Measurements from ENCODE around the gene PADI4.

Gene PADI4

GRCh38 chr1:17286646-17287045 is 21.4 kb upstream of the PADI4 start:
- DNase-seq (ENCODE audit: low read depth): no peak

GRCh38 chr1:17287130-17287776 is 20.7 kb upstream of the PADI4 start:
- no peak for DNase-seq (ENCODE audit: low read depth)

GRCh38 chr1:17289721-17290120 is 18.3 kb upstream of the PADI4 start:
- DNase-seq (ENCODE audit: low read depth): no peak

GRCh38 chr1:17290553-17290952 is 17.4 kb upstream of the PADI4 start:
- no peak for DNase-seq (ENCODE audit: low read depth)

GRCh38 chr1:17292299-17293160 is 15.5 kb upstream of the PADI4 start:
- DNase-seq (ENCODE audit: low read depth): no peak

GRCh38 chr1:17293681-17294425 is 14.1 kb upstream of the PADI4 start:
- no peak for DNase-seq (ENCODE audit: low read depth)

GRCh38 chr1:17295292-17295691 is 12.7 kb upstream of the PADI4 start:
- no peak for DNase-seq (ENCODE audit: low read depth)

- no peak for DNase-seq (ENCODE audit: low read depth)
Observed at GRCh38 chr1:17296086-17296485, 11.9 kb upstream of the PADI4 start.

GRCh38 chr1:17297991-17298390 is 10.0 kb upstream of the PADI4 start:
- no peak for DNase-seq (ENCODE audit: low read depth)

GRCh38 chr1:17301767-17302166 is 6.2 kb upstream of the PADI4 start:
- DNase-seq (ENCODE audit: low read depth): no peak

- DNase-seq (ENCODE audit: low read depth): no peak
Observed at GRCh38 chr1:17304151-17304825, 3.7 kb upstream of the PADI4 start.

GRCh38 chr1:17304826-17305175 is 3.2 kb upstream of the PADI4 start:
- DNase-seq (ENCODE audit: low read depth): no peak

GRCh38 chr1:17305576-17306095 is 2.4 kb upstream of the PADI4 start:
- no peak for DNase-seq (ENCODE audit: low read depth)

- DNase-seq (ENCODE audit: low read depth): no peak
Observed at GRCh38 chr1:17306407-17306806, 1.6 kb upstream of the PADI4 start.

GRCh38 chr1:17306921-17307320 is 1.1 kb upstream of the PADI4 start:
- DNase-seq (ENCODE audit: low read depth): no peak

GRCh38 chr1:17307329-17307728 is 668 bp upstream of the PADI4 start:
- no peak for DNase-seq (ENCODE audit: low read depth)

- DNase-seq (ENCODE audit: low read depth): no peak
Observed at GRCh38 chr1:17308593-17308992, 596 bp downstream of the PADI4 start.

- no peak for DNase-seq (ENCODE audit: low read depth)
Observed at GRCh38 chr1:17309426-17310067, 1.6 kb downstream of the PADI4 start.

GRCh38 chr1:17310068-17310640 is 2.2 kb downstream of the PADI4 start:
- no peak for DNase-seq (ENCODE audit: low read depth)

- no peak for DNase-seq (ENCODE audit: low read depth)
Observed at GRCh38 chr1:17313530-17314309, 5.7 kb downstream of the PADI4 start.

Measured in stimulated activated CD4-positive, alpha-beta T cell treated with anti-CD3 and anti-CD28 coated beads, Interleukin-2, amount 100 ng/mL, for 4 hours (primary cell).